SKM-1 treated with dmso at 0.1 percent for 144 hours (cell line): ENCODE results near the gene FAM149B1.
"Not testable (repeated sequence)": the region's sequence is repeated elsewhere in the genome, so short reads cannot be mapped to it uniquely, and the experiment has no call there.

ENCODE experiments used
- DNase-seq: peaks from one replicate; lab custom pipeline; 2025; ENCODE audit not compliant: unreplicated experiment; lab: John Stamatoyannopoulos, UW

The FAM149B1 gene

DNA sequence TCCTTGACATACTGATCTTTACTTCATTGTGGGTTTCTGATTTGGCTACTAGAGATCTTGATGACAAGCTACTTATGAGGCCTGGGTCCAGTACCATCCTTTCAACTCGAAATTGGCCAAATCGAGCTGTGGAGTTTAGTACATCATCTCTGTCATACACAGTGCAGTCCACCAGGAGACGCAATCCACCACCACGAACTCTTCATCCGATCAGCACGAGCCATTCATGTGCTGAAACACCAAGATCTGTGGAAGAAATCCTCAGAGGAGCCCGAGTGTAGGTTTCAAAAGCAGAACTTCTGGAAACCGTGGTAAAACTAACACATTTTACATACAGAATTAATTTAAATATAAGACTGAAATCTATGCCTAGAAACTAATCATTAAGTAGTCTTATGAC lies 65.0 kb downstream of the FAM149B1 start:
- no peak for DNase-seq

DNA sequence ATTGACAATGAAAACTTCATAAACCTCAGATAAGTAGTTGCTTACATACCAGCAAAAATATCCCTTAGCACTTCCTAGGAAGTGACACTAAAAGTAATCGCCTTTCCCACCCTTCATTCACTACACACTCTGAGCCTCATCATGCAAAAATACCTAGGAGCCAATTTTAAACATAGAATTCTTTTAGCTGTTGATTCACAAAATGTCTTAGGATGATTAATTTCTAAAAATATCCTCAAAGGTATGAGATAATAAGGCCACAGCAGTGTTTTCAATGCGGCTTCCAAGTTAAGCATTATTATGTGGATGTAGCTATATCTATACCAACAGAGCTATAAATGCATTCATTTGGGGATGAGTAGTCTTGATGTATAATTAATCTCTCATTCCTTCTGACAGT lies 66.0 kb downstream of the FAM149B1 start:
- DNase-seq = no peak

DNA sequence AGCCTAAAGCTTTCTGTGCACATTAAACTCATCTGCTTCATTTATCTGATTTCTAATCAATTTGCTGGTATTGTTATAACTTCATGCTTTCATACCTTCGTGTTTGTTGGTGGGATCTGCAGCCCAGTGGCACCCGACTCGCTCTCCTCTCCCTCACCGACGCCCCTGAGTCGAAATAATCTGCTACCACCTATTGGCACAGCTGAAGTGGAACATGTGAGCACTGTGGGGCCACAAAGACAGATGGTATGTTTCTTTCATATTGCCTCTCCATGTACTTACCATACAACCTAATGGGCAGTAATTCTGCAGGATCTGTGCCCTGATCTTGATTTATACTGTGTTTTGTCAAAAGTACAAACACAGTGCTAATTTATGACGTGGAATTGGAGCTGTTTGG lies 66.8 kb downstream of the FAM149B1 start:
- DNase-seq = no peak

DNA sequence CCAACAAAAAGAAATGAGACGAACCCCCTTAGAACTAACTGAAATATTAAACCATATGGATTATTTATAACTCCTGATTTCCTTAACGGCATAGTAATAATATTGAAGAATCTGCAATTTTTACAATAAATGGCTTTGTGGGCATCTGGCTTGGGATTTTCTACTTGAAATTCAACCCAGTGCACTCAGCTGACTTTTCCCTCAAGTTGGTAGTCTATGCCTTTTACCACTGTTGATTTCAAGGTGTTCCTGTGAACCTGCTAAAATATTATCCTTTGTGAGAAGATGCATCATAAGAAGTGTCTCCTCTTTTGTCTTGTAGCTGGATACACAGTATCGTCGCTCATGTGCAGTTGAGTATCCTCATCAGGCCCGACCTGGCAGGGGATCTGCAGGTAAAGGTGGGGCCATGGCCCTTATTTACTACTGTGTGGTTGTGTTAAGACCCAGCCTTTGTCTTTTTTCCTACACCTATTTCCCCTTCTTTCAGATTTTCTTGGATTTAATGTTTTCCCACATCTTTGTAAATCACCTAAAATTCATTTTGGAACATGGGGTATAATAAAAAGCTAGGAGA lies 71.2 kb downstream of the FAM149B1 start:
- DNase-seq = no peak

DNA sequence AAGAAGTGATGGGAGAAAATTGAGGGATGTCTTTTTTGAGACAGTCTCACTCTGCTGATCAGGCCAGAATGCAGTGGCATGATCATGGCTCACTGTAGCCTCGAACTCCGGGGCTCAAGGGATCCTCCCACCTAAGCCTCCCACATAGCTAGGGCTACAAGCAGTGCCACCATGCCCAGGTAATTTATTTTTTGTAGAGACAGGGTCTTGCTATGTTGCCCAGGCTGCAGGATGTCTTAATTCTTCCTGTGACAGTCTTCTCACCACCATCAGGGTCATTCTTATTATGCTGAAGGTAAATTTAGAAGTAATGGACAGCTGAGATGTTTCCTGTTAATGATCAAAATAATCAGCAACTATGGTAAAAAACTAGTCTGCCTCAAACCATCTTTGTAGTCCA lies 72.0 kb downstream of the FAM149B1 start:
- DNase-seq = no peak

DNA sequence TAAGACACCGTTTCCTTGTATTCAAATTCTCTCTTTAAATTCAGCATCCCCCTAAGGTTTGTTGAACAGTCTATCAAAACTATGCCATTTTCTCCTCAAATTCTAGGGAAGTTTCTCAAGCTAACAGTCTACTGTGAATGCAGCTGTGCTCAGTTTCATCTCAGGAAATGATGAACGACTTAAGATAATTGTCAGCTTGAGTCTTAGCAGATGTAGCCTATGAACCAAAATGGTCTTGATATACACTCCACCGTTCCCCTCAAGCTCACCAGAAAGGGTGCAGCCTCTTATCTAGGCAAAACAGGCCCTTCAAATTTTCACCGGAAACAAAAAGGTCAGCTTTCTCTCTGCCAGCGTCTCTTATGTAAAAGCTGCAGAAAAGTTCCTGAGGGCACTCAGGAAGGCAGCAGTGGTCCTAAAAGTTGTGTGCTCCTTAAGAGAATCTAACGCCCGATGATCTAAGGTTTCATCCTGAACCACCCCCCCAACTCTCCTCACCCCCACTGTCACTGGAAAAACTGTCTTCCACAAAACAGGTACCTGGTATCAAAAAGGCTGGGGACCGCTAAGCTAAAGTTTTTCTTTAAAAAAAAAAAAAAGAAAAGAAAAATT lies 77.1 kb downstream of the FAM149B1 start:
- no peak for DNase-seq

DNA sequence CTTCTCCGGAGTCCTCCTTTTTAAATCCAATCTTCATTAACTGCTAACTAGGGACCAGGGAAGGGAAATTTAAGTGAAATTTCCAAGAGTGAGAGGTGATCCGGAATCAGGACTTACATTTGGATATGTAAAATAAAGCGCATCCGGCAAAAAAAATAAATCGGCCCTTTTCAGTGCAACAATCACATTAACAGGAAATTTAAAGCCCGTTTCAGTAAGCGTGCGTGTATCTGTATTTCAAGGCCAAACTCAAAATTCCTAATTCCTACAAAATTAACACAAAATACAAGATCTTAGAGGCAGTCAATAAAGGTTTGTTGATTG lies 78.4 kb downstream of the FAM149B1 start:
- DNase-seq = no peak

DNA sequence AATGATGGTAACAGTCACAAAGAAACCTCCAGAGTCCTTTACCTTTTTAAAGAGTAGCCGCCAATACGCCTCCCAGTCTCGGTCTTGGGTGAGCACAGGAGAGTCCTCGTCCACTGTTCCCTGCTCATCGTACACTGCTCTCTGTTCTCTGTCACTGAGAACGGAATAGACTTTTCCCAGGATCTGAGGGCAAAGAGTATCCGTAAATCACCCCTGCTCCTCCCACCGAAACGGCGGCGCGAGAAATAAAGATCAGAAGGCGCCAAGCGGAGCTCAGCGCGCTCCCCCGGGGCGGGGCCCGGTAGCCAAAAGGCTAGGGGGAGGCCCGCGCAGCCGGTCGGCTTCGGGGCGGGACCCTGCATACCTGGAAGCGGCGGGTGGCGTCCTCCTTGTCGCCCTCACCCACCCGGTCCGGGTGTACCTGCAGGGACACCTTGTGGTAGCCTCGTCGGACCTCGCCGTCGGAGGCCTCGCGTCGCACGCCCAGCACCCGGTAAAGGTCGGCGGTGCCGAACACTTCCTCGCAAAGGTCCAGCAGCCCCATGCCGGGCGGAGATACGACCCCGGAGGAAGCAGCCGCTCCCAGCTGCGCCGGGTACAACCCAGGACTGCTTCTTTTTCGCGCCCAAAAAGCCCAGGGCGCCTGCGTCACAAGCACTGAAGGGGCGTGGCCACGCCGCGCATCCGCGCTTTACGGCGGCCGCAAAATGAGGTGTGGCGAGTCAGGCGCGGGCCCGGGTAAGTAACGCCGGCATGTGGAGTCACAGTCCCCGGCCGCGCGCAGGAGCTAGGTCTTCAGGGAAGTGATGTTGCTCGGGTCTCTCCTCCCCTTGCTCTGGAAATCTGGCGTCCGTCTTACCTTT lies 79.0 kb downstream of the FAM149B1 start, which contains the start of gene DNAJC9:
Gene DNAJC9, minus strand, starts transcription at position 610 of the 863 bp plus-strand sequence. Its CDS starts 66 bp downstream, at position 544.
- DNase-seq = peak; percentile 88

DNA sequence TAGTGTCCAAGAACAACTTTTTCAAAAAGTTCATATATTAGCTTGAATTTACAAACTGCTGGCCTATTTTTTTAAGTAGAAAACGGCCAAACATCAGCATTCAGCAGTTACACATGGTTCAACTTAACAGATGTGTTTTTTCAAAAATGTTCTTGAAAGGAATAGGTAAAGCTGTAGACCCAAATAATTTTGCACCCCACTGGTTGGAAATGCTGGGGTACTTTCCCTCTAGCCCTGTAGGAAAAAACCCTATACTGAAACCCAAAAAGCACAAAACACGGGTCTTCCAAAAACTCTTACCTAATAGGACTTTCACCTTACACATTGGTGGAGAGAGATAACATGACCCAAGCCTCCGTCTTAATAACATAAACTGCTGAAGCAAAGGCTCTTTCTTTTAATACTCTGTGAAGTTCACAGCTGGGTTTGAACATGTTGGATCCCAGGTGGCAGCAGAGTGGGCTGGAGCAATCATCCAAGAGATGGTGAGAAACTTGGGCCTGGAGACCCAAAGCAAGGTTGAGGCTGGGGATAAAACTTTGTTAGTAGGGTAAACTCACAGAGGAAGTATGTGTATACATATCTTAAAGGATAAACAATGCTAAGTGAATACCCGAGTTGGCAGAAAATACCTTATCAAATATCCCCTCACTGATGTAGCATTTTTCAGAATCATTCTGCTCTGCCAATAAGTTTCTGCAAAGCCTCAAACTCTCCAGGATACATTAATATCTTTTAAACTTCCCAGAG lies 79.8 kb downstream of the FAM149B1 start:
- DNase-seq = no peak

DNA sequence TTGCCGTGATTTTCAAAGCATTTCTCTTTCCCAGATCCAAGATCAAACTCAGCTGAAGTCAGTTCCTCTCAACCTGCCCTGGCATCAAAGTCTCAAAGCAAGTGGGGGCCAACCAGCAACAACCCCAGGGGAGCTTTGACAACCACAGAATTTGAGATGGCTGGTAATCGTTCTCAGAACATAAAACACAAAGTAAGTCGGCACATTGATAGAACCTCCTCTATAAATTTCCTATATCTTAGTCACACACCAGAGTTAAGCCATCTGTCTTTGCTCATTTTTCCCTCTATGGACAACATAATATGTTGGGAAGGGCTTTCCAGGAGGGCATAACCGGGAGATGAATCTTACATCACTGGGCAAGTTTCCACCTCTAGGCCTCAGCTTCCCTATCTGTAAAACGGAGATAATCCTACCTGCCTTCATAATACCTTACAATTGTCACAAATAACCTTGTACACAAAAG lies 80.4 kb downstream of the FAM149B1 start:
- DNase-seq = no peak

DNA sequence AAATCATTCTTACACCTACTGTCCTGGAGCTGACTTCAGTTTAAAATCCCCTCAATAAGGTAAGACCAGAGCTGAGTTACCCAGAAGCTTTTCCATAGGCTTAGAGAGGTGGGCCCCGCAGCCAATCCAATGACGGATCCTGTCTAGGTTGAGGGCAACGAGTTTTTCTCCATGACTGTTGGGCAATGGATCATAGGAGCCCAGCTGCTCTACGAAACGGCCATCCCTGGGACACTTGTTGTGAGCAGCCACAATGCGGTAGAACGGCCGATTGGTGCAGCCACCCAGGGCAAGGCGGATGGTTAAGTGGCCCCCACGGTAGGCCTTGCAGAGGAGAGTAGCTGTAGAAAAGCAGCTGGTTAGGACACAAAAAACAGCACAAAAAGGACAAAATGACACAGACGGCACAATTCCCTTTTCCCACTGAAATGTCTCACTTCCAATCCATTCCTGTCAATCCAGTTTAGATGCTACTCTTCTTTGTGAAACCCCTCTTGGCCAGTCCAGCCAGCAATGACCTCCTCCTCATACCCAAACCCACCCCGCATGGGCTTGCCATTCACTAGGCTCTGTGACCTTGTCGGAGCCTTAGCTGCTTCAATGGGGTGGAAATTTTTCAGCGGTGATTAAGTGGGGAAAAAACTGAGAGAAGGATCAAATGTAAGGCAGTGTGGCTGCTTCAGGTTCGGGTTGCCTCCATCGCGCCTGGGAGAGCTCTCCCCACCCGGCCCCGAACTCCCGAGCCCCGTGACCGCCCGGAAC lies 83.9 kb downstream of the FAM149B1 start:
- DNase-seq = no peak

DNA sequence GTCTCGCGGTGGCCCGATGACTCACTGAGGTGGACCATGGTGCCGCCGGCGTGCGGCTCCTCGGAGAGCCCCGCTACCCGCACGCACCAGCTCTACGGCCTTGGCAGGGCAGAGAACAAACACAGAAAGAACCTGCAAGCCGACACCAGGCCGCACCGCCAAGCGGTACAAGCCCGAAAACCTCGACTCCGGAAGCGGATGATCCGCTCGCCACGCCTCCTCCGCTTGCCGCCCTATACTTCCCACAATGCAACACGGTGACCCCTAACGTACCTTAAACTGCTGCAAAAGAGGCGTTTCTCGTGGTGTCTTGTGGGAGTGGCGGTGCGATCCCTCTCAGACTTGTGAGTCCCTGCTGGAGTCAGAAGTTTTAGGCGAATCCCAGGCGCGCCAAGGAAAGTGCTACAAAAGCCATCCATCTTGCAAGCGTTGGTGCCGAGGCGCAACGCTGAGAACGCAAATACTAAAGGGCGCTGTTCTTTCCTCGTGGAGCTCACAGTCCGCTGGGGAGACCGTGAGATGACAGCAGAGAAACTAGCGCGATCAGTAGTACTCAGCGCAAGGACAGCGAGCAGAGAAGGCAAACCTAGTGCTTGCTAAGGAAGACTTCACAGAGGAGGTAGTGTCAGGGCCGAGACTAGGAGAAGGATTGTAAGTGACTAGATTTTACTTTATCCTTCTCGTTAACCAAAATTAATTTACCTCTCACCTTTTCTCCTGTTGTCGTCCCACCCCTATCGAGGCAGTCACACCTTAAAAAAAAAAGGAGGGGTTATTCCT lies 84.7 kb downstream of the FAM149B1 start, which contains the start of gene MRPS16:
Gene MRPS16, minus strand, starts transcription at position 200 of the 780 bp plus-strand sequence. Its CDS starts 162 bp downstream, at position 38.
- peak; percentile 94 for DNase-seq

DNA sequence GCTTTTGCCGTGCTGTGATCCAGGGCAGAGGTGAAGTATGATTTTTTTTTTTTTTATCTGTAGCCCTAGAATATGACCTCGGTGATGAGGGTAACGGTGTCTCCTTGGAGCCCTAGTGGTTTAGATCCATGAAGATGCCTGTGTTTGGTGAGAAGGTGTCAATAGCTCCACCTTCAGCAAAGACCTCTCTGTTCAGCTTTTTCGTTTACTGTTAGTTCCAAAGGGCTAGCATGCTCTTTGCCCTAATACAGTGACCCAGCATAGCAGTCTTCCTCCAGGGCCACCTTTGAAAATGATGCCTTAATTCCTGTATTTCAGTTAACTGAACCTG lies 85.3 kb downstream of the FAM149B1 start:
- peak; percentile 14 for DNase-seq

DNA sequence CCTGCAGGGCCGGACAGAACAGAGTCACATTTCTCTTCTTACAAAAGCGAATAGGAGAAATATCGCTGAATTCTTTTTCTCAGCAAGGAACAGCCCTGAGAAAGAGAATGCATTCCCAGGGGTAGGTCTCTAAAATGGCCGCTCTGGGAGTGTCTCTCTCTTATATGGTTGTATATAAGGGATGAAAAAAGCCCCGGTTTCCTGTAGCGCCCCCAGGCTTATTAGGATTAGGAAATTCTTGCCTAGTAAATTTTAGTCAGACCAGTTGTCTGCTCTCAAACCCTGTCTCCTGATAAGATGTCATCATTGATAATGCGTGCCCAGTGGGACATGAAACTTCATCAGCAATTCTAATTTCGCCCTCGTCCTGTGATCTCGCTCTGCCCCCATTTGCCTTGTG lies 90.7 kb downstream of the FAM149B1 start:
- DNase-seq = not testable (repeated sequence)

DNA sequence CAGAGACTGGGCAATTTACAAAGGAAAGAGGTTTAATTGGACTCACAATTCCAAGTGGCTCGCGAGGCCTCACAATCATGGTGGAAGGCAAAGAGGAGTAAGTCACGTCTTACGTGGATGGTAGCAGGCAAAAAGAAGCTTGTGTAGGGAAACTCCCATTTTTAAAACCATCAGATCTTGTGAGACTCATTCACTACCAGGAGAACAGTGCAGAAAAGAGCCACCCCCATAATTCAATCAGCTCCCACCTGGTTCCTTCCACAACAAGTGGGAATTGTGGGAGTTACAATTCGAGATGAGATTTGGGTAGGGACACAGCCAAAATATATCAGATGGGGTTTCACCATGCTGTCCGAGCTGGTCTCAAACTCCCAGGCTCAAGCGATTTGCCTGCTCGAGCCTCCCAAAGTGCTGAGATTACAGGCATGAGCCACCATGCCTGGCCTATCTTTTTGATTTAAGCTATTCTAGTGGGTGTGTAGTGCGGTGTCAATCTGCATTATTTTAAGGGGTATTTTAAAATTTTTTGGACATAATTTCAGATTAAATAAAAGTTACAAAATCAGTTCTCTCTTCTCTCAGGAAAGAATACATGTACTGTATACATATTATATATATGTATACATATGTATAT lies 93.6 kb downstream of the FAM149B1 start:
- no peak for DNase-seq

DNA sequence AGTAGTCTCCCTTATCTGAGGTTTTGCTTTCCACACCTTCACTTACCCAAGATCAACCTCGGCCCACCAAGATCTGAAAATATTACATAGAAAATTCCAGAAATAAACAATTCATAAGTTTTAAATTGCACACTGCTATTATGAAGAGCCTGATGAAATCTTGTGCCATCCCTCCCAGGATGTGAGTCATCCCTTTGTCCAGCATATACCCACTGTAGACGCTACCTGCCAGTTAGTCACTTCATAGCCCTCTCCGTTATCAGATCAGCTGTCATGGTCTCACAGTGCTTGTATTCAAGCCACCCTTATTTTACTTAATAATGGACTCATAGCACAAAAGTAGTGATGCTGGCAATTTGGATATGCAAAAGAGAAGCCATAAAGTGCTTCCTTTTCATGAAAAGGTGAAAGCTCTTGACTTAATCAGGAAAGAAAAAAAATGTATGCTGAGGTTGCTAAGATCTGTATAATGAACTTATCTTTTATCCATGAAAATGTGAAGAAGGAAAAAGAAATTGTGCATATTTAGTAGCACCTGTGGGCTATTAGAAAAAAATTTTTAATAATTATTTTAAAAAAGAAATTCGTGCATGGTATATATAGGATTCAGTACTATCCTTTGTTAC lies 94.3 kb downstream of the FAM149B1 start:
- no peak for DNase-seq

DNA sequence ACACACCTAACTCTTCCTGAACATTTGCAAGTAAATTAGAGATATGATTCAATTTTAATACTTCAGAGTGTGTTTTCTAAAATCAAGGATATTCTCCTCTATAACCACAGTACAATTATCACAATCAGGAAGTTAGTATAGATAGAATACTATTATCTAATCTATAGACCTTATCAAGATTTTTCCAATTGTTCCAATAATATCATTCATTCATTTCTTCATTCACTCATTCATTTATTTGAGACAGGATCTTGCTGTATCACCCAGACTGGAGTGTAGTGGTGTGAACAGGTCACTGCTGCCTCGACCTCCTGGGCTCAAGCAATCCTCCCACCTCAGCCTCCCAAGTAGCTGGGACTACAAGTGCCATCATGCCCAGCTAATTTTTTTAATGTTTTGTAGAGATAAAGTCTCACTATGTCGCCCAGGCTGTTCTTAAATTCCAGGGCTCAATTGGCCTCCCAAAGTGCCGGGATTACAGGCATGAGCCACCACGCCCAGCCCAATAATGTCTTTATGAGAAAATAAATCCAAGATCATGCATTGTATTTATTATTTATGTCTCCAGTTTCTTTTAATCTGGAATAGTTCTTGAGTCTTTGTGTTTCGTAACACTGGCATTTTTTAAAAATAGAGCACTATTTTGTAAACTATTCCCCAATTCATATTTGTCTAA lies 95.1 kb downstream of the FAM149B1 start:
- no peak for DNase-seq

DNA sequence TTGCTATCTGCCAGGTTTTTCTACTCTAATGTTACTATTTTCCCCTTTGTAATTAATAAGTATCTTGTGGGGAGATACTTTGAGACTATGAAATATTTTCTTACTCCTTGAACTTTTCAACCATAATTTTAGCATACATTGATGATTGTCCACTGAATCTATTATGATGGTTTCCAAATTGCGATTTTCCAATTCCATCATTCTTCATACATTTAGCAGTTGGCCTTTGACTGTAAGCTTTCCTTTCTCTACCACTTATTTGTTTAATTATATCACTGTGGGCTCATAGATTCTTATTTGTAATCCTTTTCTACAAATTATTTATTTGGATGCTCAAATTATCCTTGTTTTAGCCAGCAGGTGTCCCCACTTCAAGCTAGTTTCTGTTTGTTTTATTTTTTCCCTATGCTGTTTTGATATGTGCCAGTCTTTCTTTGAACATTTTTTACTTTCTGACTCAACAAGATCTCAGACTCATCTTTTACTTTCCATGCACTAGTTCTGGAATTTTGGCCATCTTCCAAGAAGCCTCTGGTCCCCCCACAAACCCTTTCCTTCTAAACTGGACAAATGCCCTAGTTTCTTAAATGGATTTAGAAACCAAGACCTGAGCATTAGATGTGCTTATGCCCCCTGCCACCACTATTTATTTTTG lies 95.9 kb downstream of the FAM149B1 start:
- DNase-seq = no peak
